ENCODE data around the gene GDF15.

GRCh38 chr19:18430417-18431144, 44.6 kb downstream of the GDF15 start:
- no peak for TF ChIP-seq CTCF (IDR thresholded peaks at IDR 0.05; ENCODE audit: low read depth, low read length)
- TF ChIP-seq POLR2A (IDR thresholded peaks at IDR 0.05; ENCODE audit: extremely low read depth, insufficient read length), result no peak
- no peak for TF ChIP-seq MYC (IDR thresholded peaks at IDR 0.05; ENCODE audit: low read depth, low read length)

Measured in NB4 (cell line).